Neural progenitor cell (in vitro differentiated cells): ENCODE results near the gene GRIN2A. TPM values are rescaled to one million over a fixed set of nuclear protein-coding genes. Genes with fewer than 3 reads are reported as not detected.

Experiments
- DNase-seq: peaks from one replicate; pipeline ENCODE4 v3.0.0-alpha.2; 2016; ENCODE audit warnings: low spot score
- H2AFZ ChIP-seq: fragments of 200-600 bp; sonication (generic); replicated peaks from 2 replicates; pipeline ENCODE4 v1.6.1; 2016; ENCODE audit warnings: antibody characterized with exemption
- H3F3A ChIP-seq: fragments of 200-600 bp; sonication (generic); 2 replicates; pipeline ENCODE4 v1.6.1; 2016; ENCODE audit warnings: antibody characterized with exemption, low read depth
- H3K27ac ChIP-seq: fragments of 200-600 bp; sonication (generic); 2 replicates; pipeline ENCODE4 v1.5.1; 2016; ENCODE audit warnings: mild to moderate bottlenecking
- H3K27me3 ChIP-seq: fragments of 200-600 bp; sonication (generic); 2 replicates; pipeline ENCODE4 v1.6.1; 2016; ENCODE audit warnings: mild to moderate bottlenecking, moderate library complexity
- H3K36me3 ChIP-seq: fragments of 200-600 bp; sonication (generic); 2 replicates; pipeline ENCODE4 v1.5.1; 2016
- H3K4me1 ChIP-seq: fragments of 200-600 bp; sonication (generic); 2 replicates; pipeline ENCODE4 v1.6.1; 2016; ENCODE audit warnings: mixed run types
- H3K4me2 ChIP-seq: fragments of 200-600 bp; sonication (generic); 2 replicates; pipeline ENCODE4 v1.6.1; 2016
- H3K4me3 ChIP-seq: fragments of 200-600 bp; sonication (generic); 2 replicates; pipeline ENCODE4 v1.5.1; 2016
- H3K79me2 ChIP-seq: fragments of 200-600 bp; sonication (generic); 2 replicates; pipeline ENCODE4 v1.6.1; 2016; ENCODE audit warnings: low read depth
- H3K9ac ChIP-seq: fragments of 200-600 bp; sonication (generic); 2 replicates; pipeline ENCODE4 v1.6.1; 2016
- H3K9me3 ChIP-seq: fragments of 200-600 bp; sonication (generic); 2 replicates; pipeline ENCODE4 v1.5.1; 2016; ENCODE audit warnings: low read depth
- H4K20me1 ChIP-seq: fragments of 200-600 bp; sonication (generic); 2 replicates; pipeline ENCODE4 v1.6.1; 2016; ENCODE audit warnings: low read depth
- H3K27ac Mint-ChIP-seq: 3 replicates; pipeline ENCODE4 v1.8.0; 2021; ENCODE audit warnings: mixed read lengths
- H3K27me3 Mint-ChIP-seq: 2 replicates; pipeline ENCODE4 v1.8.0; 2022; ENCODE audit warnings: low read depth, mild to moderate bottlenecking, inconsistent platforms, moderate library complexity, mixed read lengths; ENCODE audit not compliant: insufficient read depth
- H3K36me3 Mint-ChIP-seq: 3 replicates; pipeline ENCODE4 v1.8.0; 2021; ENCODE audit warnings: mixed read lengths
- H3K4me1 Mint-ChIP-seq: 3 replicates; pipeline ENCODE4 v1.8.0; 2021; ENCODE audit warnings: mixed read lengths
- H3K4me3 Mint-ChIP-seq: 3 replicates; pipeline ENCODE4 v1.8.0; 2021; ENCODE audit warnings: mild to moderate bottlenecking, moderate library complexity, mixed read lengths
- H3K9me3 Mint-ChIP-seq: 3 replicates; pipeline ENCODE4 v1.8.0; 2020; ENCODE audit warnings: mixed read lengths
- EZH2 ChIP-seq: fragments of 200-600 bp; sonication (generic); IDR thresholded peaks from 2 replicates; pipeline ENCODE4 v1.6.1; 2017; ENCODE audit warnings: antibody characterized with exemption, mild to moderate bottlenecking, moderate library complexity
- EZH2phosphoT487 ChIP-seq: fragments of 200-600 bp; sonication (generic); IDR thresholded peaks from 2 replicates; pipeline ENCODE4 v1.6.1; 2017; ENCODE audit warnings: antibody characterized with exemption
- total RNA-seq: library from RNA; depleted of rRNA; stranded (reverse); fragments of >200 nt; gene quantifications from 2 replicates; pipeline ENCODE4 v1.2.3, GENCODE V29; 2015; ENCODE audit warnings: low replicate concordance
- TF ChIP-seq, protein P1 (sequence below): fragments of 200-600 bp; sonication (generic); IDR thresholded peaks from 2 replicates; pipeline ENCODE4 v1.5.1; 2017; ENCODE audit warnings: antibody characterized with exemption, mild to moderate bottlenecking

The GRIN2A gene
- total RNA-seq, 1 donor from 2014 or later = 1.6 TPM

DNA sequence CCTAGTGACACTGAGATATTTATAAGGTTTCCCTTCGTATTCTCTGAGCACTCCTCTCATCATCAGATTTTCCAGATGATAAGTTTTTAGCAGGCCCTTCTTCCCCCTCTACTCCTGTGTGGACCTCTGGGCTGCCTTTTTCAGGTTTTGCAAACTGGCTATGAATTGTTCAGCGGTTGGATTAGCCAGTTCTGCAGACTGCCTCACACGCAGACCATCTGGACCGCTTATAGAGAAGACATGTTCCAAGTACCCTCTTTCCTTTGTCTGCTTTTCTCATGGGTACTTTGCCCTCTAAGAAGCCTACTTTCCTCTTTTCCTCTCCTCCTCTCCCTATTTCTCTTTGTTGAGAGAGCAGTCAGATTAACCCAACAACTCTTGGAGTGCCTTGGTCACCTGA, 111.6 kb downstream of the GRIN2A start:
- TF ChIP-seq, protein P1, sequence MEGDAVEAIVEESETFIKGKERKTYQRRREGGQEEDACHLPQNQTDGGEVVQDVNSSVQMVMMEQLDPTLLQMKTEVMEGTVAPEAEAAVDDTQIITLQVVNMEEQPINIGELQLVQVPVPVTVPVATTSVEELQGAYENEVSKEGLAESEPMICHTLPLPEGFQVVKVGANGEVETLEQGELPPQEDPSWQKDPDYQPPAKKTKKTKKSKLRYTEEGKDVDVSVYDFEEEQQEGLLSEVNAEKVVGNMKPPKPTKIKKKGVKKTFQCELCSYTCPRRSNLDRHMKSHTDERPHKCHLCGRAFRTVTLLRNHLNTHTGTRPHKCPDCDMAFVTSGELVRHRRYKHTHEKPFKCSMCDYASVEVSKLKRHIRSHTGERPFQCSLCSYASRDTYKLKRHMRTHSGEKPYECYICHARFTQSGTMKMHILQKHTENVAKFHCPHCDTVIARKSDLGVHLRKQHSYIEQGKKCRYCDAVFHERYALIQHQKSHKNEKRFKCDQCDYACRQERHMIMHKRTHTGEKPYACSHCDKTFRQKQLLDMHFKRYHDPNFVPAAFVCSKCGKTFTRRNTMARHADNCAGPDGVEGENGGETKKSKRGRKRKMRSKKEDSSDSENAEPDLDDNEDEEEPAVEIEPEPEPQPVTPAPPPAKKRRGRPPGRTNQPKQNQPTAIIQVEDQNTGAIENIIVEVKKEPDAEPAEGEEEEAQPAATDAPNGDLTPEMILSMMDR = no peak
- no peak for TF ChIP-seq EZH2phosphoT487
- no peaks in the 10 kb centered on the region for H4K20me1 ChIP-seq
- H3K9ac ChIP-seq = no peak overlapping the region
- no peaks in the 10 kb centered on the region for H3K27me3 ChIP-seq
- no peaks in the 10 kb centered on the region for H3K79me2 ChIP-seq
- Mint-ChIP-seq H3K9me3 (no peaks in the 10 kb centered on the region), H3K36me3 (no peaks in the 10 kb centered on the region), H3K27me3 (peaks cover 4% of the 10 kb centered on the region), H3K27ac (no peak overlapping the region), H3K4me1 (no peaks in the 10 kb centered on the region), H3K4me3 (no peak overlapping the region)
- H3K9me3 ChIP-seq = no peaks in the 10 kb centered on the region
- no peak overlapping the region for H3K4me2 ChIP-seq
- H3K4me3 ChIP-seq = no peak overlapping the region
- no peak overlapping the region for H2AFZ ChIP-seq
- no peaks in the 10 kb centered on the region for H3K4me1 ChIP-seq
- no peaks in the 10 kb centered on the region for H3K36me3 ChIP-seq
- H3F3A ChIP-seq = no peaks in the 10 kb centered on the region
- no peak for DNase-seq
- H3K27ac ChIP-seq = no peak overlapping the region

DNA sequence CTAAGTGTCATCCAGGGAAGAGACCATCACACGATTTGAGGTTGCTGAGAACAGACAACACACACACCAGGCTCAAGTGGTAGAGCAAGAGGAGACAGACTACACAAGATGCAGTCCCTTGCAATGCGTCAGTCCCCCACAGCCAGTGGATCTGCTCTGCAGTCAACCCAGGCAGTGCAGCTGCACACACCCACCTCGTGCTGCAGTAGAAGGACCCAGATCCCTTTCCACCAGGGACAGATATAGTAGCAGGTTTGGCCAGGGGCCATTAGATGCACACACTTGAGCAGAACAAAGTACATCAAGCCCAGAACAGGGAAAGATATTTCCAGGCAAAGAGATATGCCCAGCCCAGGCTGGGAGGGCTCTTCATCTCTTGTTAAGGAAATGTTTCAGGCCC, 112.9 kb downstream of the GRIN2A start:
- TF ChIP-seq EZH2 (no peak), EZH2phosphoT487 (no peak)
- TF ChIP-seq, protein P1 = no peak
- DNase-seq = no peak
- Mint-ChIP-seq H3K4me1 (no peaks in the 10 kb centered on the region), H3K9me3 (no peaks in the 10 kb centered on the region), H3K36me3 (no peaks in the 10 kb centered on the region), H3K27me3 (peaks cover 4% of the 10 kb centered on the region), H3K27ac (no peak overlapping the region), H3K4me3 (no peak overlapping the region)
- H3K27ac ChIP-seq = no peak overlapping the region
- H3K9ac ChIP-seq = no peak overlapping the region
- H3K27me3 ChIP-seq = no peaks in the 10 kb centered on the region
- H4K20me1 ChIP-seq = no peaks in the 10 kb centered on the region
- no peak overlapping the region for H2AFZ ChIP-seq
- H3K36me3 ChIP-seq = no peaks in the 10 kb centered on the region
- H3K79me2 ChIP-seq = no peaks in the 10 kb centered on the region
- H3F3A ChIP-seq = no peaks in the 10 kb centered on the region
- no peaks in the 10 kb centered on the region for H3K9me3 ChIP-seq
- H3K4me3 ChIP-seq = no peak overlapping the region
- no peaks in the 10 kb centered on the region for H3K4me1 ChIP-seq
- H3K4me2 ChIP-seq = no peak overlapping the region

DNA sequence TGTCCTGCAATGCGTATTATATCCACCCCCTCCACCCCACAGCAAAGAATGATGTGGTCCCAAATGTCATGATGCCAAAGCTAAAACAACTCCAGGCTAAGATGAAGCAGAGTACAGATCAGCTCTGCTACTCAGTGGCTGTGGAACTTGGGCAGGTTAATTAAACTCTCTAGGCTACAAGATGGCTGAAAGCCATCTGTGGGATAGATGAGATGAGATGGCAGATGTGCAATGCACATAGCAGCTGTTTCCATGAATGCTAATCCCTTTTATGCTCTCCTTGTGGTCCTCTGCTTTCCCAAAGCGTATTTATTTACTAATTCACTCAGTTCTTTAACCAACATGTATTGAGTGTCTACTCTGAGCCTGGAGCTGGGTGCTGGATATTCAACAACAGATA, 114.4 kb downstream of the GRIN2A start:
- no peaks in the 10 kb centered on the region for H3K79me2 ChIP-seq
- no peaks in the 10 kb centered on the region for H3K27me3 ChIP-seq
- H3K4me2 ChIP-seq = no peak overlapping the region
- no peak overlapping the region for H3K9ac ChIP-seq
- no peaks in the 10 kb centered on the region for H3K9me3 ChIP-seq
- TF ChIP-seq EZH2 (no peak), EZH2phosphoT487 (no peak)
- TF ChIP-seq, protein P1 = no peak
- no peak overlapping the region for H3K27ac ChIP-seq
- H3K4me3 ChIP-seq = no peak overlapping the region
- H2AFZ ChIP-seq = no peak overlapping the region
- no peaks in the 10 kb centered on the region for H3F3A ChIP-seq
- DNase-seq = no peak
- no peak overlapping the region for H3K27ac Mint-ChIP-seq
- no peaks in the 10 kb centered on the region for H3K36me3 ChIP-seq
- no peak overlapping the region for H3K4me3 Mint-ChIP-seq
- no peaks in the 10 kb centered on the region for H3K36me3 Mint-ChIP-seq
- no peaks in the 10 kb centered on the region for H4K20me1 ChIP-seq
- H3K9me3 Mint-ChIP-seq = no peaks in the 10 kb centered on the region
- H3K4me1 Mint-ChIP-seq = no peaks in the 10 kb centered on the region
- H3K27me3 Mint-ChIP-seq = peaks cover 4% of the 10 kb centered on the region
- H3K4me1 ChIP-seq = no peaks in the 10 kb centered on the region

DNA sequence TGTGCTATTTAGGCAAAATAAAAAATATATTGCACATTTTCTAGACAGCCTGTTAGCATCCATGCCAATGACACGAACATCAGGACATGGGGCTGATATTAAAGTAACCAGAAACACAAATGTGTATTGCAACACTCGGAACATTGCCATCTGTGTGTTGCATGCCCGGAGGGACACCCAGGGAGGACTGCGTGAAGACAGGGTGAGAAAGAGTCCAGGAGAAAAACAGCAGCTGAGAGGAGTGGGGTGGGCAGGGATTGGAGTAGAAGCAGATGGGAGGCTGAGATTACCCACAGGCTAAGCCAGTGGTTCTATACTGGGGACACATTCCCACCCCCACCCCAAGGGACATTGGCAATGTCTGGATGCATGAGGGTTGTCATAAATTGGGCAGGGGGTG, 114.8 kb downstream of the GRIN2A start:
- TF ChIP-seq, protein P1 = no peak
- TF ChIP-seq EZH2phosphoT487 = no peak
- TF ChIP-seq EZH2 = no peak
- Mint-ChIP-seq H3K27me3 (peaks cover 6% of the 10 kb centered on the region), H3K4me3 (no peak overlapping the region), H3K36me3 (no peaks in the 10 kb centered on the region), H3K27ac (no peak overlapping the region), H3K4me1 (no peaks in the 10 kb centered on the region), H3K9me3 (no peaks in the 10 kb centered on the region)
- Histone ChIP-seq H3K27ac (no peak overlapping the region), H3K9me3 (no peaks in the 10 kb centered on the region), H3K79me2 (no peaks in the 10 kb centered on the region), H3K4me1 (no peaks in the 10 kb centered on the region), H3F3A (no peaks in the 10 kb centered on the region), H3K27me3 (no peaks in the 10 kb centered on the region), H2AFZ (no peak overlapping the region), H3K9ac (no peak overlapping the region), H3K4me2 (no peak overlapping the region), H3K4me3 (no peak overlapping the region), H4K20me1 (no peaks in the 10 kb centered on the region), H3K36me3 (no peaks in the 10 kb centered on the region)
- DNase-seq = no peak
